ENCODE measurements around the gene CPNE7.

DNA sequence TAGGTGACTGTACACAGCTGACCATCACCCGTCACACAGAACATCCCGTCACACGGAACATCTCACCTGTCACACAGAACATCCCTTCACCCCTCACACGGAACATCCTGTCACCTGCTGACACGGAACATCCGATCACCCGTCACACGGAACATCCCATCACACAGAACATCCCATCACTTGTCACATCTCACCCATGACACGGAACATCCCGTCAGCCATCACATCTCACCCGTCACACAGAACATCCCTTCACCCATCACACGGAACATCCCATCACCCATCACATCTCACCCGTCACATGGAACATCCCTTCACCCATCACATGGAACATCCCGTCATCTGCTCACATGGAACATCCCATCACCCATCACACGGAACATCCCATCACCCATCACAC, 3.8 kb downstream of the CPNE7 start:
- TF ChIP-seq POLR2AphosphoS5 (IDR thresholded peaks at IDR 0.05; ENCODE audit: low read depth) (no peak), SPI1 (IDR thresholded peaks at IDR 0.05; ENCODE audit: borderline replicate concordance, low read depth) (no peak), GABPA (IDR thresholded peaks at IDR 0.05; ENCODE audit: low read depth) (no peak)
- TF ChIP-seq, protein P1, sequence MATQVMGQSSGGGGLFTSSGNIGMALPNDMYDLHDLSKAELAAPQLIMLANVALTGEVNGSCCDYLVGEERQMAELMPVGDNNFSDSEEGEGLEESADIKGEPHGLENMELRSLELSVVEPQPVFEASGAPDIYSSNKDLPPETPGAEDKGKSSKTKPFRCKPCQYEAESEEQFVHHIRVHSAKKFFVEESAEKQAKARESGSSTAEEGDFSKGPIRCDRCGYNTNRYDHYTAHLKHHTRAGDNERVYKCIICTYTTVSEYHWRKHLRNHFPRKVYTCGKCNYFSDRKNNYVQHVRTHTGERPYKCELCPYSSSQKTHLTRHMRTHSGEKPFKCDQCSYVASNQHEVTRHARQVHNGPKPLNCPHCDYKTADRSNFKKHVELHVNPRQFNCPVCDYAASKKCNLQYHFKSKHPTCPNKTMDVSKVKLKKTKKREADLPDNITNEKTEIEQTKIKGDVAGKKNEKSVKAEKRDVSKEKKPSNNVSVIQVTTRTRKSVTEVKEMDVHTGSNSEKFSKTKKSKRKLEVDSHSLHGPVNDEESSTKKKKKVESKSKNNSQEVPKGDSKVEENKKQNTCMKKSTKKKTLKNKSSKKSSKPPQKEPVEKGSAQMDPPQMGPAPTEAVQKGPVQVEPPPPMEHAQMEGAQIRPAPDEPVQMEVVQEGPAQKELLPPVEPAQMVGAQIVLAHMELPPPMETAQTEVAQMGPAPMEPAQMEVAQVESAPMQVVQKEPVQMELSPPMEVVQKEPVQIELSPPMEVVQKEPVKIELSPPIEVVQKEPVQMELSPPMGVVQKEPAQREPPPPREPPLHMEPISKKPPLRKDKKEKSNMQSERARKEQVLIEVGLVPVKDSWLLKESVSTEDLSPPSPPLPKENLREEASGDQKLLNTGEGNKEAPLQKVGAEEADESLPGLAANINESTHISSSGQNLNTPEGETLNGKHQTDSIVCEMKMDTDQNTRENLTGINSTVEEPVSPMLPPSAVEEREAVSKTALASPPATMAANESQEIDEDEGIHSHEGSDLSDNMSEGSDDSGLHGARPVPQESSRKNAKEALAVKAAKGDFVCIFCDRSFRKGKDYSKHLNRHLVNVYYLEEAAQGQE (IDR thresholded peaks at IDR 0.05; ENCODE audit: insufficient replicate concordance, low read depth), result no peak
- TF ChIP-seq, protein P2, sequence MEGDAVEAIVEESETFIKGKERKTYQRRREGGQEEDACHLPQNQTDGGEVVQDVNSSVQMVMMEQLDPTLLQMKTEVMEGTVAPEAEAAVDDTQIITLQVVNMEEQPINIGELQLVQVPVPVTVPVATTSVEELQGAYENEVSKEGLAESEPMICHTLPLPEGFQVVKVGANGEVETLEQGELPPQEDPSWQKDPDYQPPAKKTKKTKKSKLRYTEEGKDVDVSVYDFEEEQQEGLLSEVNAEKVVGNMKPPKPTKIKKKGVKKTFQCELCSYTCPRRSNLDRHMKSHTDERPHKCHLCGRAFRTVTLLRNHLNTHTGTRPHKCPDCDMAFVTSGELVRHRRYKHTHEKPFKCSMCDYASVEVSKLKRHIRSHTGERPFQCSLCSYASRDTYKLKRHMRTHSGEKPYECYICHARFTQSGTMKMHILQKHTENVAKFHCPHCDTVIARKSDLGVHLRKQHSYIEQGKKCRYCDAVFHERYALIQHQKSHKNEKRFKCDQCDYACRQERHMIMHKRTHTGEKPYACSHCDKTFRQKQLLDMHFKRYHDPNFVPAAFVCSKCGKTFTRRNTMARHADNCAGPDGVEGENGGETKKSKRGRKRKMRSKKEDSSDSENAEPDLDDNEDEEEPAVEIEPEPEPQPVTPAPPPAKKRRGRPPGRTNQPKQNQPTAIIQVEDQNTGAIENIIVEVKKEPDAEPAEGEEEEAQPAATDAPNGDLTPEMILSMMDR (IDR thresholded peaks at IDR 0.05; ENCODE audit: insufficient read depth, low read length), result no peak
